Uterus (tissue), 4 donors: ENCODE results near the gene DLD. TPM values are rescaled to one million over a fixed set of nuclear protein-coding genes. Genes with fewer than 3 reads are reported as not detected.

Experiments used
- DNase-seq, 2 donors: peaks; one replicate each; pipeline ENCODE4 v3.0.0-alpha.2; 2019 to 2020
- H3K27ac ChIP-seq, 2 donors: fragments of 200-600 bp; sonication (generic); 1 replicate in 1 of 2; 2 replicates in 1 of 2; pipeline ENCODE4 v1.5.1; 2016 to 2018
- H3K27me3 ChIP-seq, 2 donors: fragments of 200-600 bp; sonication (generic); one replicate each; pipeline ENCODE4 v1.5.1; 2018 to 2019; ENCODE audit warnings: control low read depth in 1 of 2
- H3K36me3 ChIP-seq, 2 donors: fragments of 200-600 bp; sonication (generic); one replicate each; pipeline ENCODE4 v1.5.1; 2019; ENCODE audit warnings: control low read depth in 1 of 2
- H3K4me1 ChIP-seq, 2 donors: fragments of 200-600 bp; sonication (generic); one replicate each; pipeline ENCODE4 v1.5.1; 2018 to 2019; ENCODE audit warnings: control low read depth in 1 of 2
- H3K4me3 ChIP-seq, 2 donors: fragments of 200-600 bp; sonication (generic); 1 replicate in 1 of 2; 2 replicates in 1 of 2; pipeline ENCODE4 v1.5.1; 2018 to 2019; ENCODE audit warnings: mild to moderate bottlenecking in 1 of 2
- H3K9me3 ChIP-seq, 2 donors: fragments of 200-600 bp; sonication (generic); one replicate each; pipeline ENCODE4 v1.5.1; 2019; ENCODE audit warnings: control low read depth in 1 of 2
- CTCF ChIP-seq, 4 experiments: fragments of 200-600 bp in 2 of 4; fragments of 450-650 bp in 2 of 4; sonication (generic) in 2 of 4; IDR thresholded peaks; one replicate each; pipeline ENCODE4 v1.5.1; 2016 to 2019; ENCODE audit warnings: antibody characterized with exemption in 4 of 4, mild to moderate bottlenecking in 2 of 4, moderate library complexity in 1 of 4
- POLR2A ChIP-seq, 2 donors: fragments of 450-650 bp; IDR thresholded peaks; one replicate each; pipeline ENCODE4 v1.6.1; 2016; ENCODE audit warnings: antibody characterized with exemption in 2 of 2, mild to moderate bottlenecking in 1 of 2, moderate library complexity in 1 of 2
- intact Hi-C: fragments of 100-400 bp; cut with DNase I; formaldehyde crosslinking; loops from one replicate; pipeline ENCODE4 v1.15.1; 2023; ENCODE audit warnings: low total_unique reads
- total RNA-seq, 4 donors: library from RNA; depleted of rRNA in 3 of 4; stranded (reverse); fragments of >200 nt in 3 of 4; gene quantifications; one replicate each; pipeline versions ENCODE4 v1.1.0 to v1.2.4, GENCODE V29; 2014 to 2023
- donor health status: DM: yes; HTN: yes; CAD: no.

DLD gene
- total RNA-seq, 4 donors from 2014 or later = 50.2 to 127 (median 64.3) TPM

GRCh38 chr7:107850216-107850615 lies 40.8 kb upstream of the DLD start:
- intact Hi-C loops = no loop called here
- H3K27ac ChIP-seq = no peak overlapping the region
- H3K4me3 ChIP-seq = no peak overlapping the region
- TF ChIP-seq POLR2A (IDR thresholded peaks at IDR 0.05) = no peak
- TF ChIP-seq CTCF (IDR thresholded peaks at IDR 0.05) = no peak
- no peaks in the 10 kb centered on the region for H3K4me1 ChIP-seq
- DNase-seq = no peak
- H3K27me3 ChIP-seq = no peaks in the 10 kb centered on the region
- no peaks in the 10 kb centered on the region for H3K9me3 ChIP-seq
- no peaks in the 10 kb centered on the region for H3K36me3 ChIP-seq

GRCh38 chr7:107850643-107851042 lies 40.3 kb upstream of the DLD start:
- no peaks in the 10 kb centered on the region for H3K9me3 ChIP-seq
- no peak overlapping the region for H3K27ac ChIP-seq
- TF ChIP-seq POLR2A (IDR thresholded peaks at IDR 0.05) (no peak), CTCF (IDR thresholded peaks at IDR 0.05) (no peak)
- no peaks in the 10 kb centered on the region for H3K4me1 ChIP-seq
- no peak for DNase-seq
- intact Hi-C loops = no loop called here
- H3K4me3 ChIP-seq = no peak overlapping the region
- no peaks in the 10 kb centered on the region for H3K36me3 ChIP-seq
- no peaks in the 10 kb centered on the region for H3K27me3 ChIP-seq

GRCh38 chr7:107854454-107854853 lies 36.5 kb upstream of the DLD start:
- Histone ChIP-seq H3K27ac (no peak overlapping the region), H3K4me1 (no peaks in the 10 kb centered on the region), H3K9me3 (no peaks in the 10 kb centered on the region), H3K36me3 (no peaks in the 10 kb centered on the region), H3K27me3 (no peaks in the 10 kb centered on the region), H3K4me3 (no peak overlapping the region)
- no peak for TF ChIP-seq POLR2A (IDR thresholded peaks at IDR 0.05)
- no peak for TF ChIP-seq CTCF (IDR thresholded peaks at IDR 0.05)
- no peak for DNase-seq
- intact Hi-C loops = no loop called here

- TF ChIP-seq POLR2A (IDR thresholded peaks at IDR 0.05) = no peak
- no peak for TF ChIP-seq CTCF (IDR thresholded peaks at IDR 0.05)
- intact Hi-C loops = no loop called here
Observed at GRCh38 chr7:107854989-107855388, 36.0 kb upstream of the DLD start.

GRCh38 chr7:107856806-107857540 lies 34.0 kb upstream of the DLD start:
- Histone ChIP-seq H3K4me3 (no peak overlapping the region), H3K36me3 (no peaks in the 10 kb centered on the region), H3K27ac (no peak overlapping the region), H3K9me3 (no peaks in the 10 kb centered on the region), H3K4me1 (no peaks in the 10 kb centered on the region), H3K27me3 (no peaks in the 10 kb centered on the region)
- no peak for DNase-seq
- intact Hi-C loops = no loop called here
- TF ChIP-seq CTCF (IDR thresholded peaks at IDR 0.05) = no peak

More at GRCh38 chr7:107854989-107855388, 36.0 kb upstream of the DLD start:
- H3K27ac ChIP-seq = no peak overlapping the region
- no peaks in the 10 kb centered on the region for H3K9me3 ChIP-seq
- DNase-seq = no peak
- no peaks in the 10 kb centered on the region for H3K27me3 ChIP-seq
- no peaks in the 10 kb centered on the region for H3K36me3 ChIP-seq
- H3K4me3 ChIP-seq = no peak overlapping the region
- H3K4me1 ChIP-seq = no peaks in the 10 kb centered on the region
